NCI-H748 treated with DMSO at 0.1 percent for 48 hours (cell line): ENCODE measurements around the gene POLR2E.

Experiments used
- DNase-seq: peaks from one replicate; lab custom pipeline; 2025; lab: John Stamatoyannopoulos, UW

POLR2E gene

DNA sequence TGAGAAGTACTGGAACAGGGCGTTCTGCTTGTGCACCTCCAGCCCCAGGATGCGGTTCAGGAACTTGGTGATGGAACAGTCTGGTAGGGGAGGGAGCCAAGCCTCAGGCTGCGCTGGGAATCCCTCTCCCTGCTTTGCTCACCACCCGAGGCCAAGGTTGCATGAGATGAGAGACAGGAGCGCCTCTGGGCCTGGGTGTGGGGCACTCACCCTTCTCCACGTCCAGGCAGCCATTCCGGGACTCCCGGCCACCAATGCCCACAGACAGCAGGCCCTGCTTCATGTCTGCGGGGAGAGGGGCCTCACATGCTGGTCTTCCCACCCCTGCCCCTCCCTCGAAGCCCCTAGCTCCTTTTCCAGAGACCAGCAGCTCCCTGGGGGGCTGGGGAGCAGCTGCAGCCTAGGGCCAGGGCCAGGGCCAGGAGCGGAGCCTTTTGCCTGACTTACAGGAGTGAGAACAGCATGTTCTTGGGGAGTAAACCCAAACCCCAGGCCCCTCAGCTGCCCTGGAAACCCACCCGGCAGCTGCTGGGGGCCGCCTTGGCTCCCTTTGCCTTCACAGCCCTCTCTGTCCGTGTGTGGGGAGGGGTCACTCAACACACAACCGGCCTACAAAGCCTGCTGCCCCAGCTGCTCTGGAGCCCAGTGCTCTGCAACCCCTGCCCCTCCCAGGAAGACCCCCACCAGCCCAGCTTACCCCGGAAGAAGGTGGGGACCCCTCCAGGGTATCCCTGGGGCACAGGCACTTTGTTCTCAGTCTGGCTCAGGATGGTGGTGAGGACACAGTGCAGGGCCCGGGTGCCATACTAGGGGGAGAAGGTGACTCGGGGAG is 15.8 kb upstream of the POLR2E start:
- no peak for DNase-seq

DNA sequence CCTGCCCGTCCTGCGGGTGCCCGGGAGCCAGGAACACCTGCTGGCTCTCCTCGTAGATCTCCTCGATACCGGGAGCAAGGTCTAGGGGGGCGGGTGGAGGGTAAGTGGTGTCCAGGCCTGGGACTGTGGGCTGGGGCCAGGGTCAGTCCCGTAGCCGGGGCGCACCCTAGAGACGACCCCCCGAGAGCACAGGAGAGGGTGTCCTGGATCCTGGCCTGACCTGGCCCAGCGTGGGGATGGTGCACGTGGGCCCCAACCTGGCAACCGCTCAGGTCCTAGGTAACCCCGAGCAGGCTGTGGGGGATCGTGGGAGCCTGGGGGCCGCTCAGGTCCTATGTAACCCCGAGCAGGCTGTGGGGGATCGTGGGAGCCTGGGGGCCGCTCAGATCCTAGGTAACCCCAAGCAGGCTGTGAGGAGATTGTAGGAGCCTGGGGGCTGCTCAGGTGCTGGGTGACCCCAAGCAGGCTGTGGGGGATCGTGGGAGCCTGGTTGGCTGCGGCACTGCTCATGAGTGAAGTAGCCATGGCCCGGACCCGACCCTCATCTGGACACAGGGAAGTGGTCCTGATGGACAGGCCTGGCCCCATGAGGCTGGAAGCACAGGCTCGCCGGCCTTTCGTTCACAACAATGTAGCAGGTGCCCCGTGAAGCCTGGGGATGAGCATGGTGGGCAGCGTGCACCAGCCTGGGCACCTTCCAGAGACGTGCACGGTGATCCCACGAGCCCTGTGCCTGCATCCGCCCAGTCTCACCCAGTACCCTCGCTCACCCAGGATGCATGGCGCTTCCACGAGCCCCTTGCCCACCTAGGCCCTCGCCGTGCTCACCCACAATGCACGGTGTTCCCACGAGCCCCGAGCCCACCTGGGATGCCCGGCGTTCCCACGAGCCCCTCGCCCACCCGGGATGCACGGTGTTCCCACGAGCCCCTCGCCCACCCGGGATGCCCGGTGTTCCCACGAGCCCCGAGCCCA is 14.8 kb upstream of the POLR2E start:
- no peak for DNase-seq

DNA sequence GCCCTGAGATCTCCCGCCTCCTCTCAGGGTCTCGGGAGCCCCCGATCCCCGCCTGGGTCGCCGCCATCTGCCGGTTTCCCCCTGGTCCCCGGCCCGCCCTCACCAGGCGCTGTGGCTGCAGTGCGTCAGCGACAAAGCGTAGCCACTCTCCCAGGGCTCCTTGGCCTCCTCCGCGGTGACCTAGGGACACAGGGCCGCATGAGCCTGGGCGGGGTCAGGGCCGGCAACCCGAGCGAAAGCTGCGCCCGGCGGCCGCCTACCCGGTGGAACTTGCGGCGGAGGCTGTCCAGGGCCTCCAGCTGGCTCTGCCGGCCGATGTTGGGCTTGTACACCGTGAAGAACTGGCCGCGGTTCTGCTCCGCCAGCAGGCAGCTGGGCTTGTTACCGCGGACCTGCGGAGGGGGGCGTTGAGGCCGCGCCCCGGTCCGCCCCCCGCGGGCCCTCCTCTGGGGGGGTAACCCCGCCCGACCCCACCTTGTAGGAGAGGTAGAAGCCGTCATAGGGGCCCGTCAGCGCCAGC is 13.9 kb upstream of the POLR2E start:
- no peak for DNase-seq

DNA sequence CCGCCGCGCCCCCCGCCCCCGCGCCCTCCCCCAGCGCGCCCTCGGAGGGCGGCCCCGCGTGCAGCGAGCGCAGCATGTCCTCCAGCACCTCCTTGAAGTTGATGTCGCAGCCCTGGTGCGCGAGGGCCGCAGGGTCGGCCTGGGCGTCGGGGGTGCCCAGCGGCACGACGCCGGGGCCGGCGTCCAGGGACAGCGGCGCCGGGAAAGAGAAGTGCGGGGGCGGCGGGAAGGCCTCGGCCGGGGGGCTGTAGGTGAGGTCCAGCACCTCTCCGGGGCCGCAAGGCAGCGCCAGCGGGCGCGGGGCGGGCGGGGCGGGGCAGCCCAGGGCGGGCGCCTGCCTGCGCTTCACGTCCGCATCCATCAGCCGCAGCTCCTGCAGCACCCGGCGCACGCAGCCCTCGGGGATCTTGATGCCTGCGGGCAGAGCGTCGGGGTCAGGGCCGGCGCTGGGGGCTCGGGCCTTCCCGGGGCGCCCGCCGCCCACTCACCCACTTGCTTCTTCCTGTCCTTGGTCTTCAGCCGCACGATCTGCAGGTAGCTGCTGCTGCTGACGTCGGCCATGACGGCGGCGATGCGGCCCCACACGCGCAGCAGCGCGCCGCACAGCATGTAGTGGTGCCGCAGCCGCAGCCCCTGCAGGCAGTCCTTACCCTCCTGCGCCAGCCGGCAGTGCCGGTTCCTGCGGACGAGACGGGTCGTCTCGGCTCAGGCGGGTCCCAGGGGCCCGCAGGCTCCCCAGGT is 13.3 kb upstream of the POLR2E start:
- no peak for DNase-seq

DNA sequence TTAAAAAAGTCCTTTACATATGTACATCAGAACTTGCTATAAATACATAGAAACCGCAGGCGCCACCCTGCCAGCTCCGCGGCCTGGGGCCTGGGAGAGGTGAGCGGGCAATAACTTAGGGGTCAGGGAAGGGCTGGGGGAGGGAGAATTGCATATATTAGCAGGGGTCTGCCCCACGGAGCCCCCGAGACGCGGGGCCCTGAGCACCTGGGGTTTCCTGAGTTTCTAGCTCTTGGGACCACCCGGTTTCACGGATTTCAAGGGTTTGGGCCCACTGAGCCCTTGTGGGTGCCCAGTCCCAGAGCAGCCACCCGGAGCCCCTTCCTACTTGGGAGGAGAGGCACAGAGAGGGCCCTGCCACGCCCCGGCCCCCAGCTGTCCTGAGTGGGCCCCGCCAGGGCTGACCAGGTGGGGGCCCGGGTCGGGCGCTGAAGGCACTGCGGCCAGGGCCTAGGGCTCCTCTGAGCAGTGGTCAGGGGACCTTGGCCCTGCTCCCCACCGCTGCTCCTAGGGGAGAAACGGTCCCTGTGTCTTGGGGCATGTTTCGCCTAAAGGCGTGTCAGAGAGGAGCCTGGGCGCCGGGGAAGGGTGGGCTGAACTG is 12.6 kb upstream of the POLR2E start:
- no peak for DNase-seq

DNA sequence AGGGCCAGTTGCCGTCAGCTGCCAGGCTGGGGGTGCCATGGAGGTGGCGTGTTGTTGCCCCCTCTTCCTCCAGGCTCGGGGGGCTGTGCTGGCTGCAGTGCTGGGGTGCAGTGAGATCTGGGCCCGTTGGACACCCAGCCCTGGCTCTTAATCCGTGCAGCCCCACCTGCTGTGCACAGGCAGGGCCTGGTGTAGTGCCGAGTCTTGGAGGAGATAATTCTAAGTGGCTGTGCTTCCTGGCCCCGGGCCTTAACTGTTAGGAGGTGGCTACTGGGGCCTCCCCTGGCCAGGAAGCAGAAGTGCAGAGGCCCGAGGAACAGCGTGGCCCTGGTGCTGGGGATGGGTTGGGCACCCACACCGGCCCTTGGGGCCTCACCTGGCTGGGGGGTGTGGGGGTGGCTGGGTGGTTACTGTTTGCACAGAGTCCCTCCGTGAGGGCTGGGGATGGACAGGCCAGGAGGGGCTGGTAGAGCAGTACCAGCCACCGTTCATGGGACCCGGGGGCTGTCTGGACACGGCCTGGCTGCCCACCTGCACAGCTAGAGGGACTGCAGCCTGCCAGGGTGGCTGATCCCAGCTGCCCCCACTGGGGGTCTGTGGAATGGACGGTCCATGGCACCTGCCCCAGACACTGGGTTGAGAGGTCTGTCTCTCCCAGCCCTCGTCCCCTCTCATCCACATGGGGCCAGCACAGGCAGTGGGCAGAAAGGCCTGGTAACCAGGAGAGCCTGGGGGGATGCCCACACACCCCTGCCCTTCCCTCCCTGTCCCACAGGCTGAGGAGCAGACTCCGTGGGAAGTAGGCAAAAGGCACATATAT is 11.9 kb upstream of the POLR2E start:
- DNase-seq, result no peak

DNA sequence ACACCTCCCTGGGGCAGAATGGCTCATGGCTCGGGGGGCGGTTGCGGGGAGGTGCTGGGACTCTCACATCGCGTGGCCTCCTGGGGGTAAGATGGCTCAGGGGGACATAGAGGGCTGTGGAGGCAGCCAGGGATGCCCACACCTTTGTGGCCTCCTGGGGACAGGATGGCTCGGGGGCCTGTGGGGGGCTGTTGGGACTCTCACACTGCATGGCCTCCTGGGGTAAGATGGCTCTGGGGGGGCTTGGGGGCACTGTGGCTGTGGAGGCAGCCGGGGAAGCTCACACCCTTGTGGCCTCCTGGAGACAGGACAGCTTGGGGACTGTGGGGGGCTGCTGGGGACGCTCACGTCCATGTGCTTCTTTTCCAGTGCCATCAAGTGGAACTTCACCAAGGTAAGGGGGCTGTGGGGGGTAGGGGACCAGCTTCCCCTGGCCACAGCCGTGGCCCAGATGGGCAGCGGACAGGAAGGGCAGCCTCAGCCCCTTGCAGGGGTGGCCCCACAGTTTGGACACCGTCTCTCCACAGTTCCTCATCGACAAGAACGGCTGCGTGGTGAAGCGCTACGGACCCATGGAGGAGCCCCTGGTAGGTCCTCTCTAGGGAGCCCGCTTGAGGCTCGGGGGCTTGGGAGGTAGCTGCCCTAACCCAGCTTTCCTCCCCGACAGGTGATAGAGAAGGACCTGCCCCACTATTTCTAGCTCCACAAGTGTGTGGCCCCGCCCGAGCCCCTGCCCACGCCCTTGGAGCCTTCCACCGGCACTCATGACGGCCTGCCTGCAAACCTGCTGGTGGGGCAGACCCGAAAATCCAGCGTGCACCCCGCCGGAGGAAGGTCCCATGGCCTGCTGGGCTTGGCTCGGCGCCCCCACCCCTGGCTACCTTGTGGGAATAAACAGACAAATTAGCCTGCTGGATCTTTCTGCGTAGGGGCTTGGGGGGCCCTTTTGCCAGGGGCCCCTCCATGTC is 11.0 kb upstream of the POLR2E start:
- DNase-seq, result no peak

DNA sequence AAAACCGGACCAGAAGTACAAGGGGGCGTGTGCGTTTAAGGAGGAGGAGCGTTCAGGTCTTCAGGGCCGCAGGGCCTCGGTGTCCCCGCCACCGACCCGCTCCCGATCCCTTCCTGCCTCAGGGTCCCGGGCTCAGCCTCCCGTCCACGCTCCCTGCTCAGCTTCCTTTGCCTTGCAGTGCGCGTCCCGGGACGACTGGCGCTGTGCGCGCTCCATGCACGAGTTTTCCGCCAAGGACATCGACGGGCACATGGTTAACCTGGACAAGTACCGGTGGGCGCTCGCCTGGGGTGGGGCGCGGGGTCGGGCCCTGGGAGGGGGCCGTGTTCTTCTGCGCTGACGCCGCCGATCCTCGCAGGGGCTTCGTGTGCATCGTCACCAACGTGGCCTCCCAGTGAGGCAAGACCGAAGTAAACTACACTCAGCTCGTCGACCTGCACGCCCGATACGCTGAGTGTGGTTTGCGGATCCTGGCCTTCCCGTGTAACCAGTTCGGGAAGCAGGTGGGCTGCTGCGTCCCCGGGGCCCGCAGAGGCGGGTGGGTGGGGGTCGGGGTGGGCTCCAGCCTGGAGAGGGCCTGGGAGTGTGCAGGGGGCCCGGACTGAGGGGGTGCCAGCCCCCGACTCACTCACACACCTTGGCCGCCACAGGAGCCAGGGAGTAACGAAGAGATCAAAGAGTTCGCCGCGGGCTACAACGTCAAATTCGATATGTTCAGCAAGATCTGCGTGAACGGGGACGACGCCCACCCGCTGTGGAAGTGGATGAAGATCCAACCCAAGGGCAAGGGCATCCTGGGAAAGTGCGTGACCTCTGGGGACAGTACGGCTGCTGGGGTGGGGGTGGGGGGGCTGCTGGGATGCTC is 10.1 kb upstream of the POLR2E start:
- no peak for DNase-seq

DNA sequence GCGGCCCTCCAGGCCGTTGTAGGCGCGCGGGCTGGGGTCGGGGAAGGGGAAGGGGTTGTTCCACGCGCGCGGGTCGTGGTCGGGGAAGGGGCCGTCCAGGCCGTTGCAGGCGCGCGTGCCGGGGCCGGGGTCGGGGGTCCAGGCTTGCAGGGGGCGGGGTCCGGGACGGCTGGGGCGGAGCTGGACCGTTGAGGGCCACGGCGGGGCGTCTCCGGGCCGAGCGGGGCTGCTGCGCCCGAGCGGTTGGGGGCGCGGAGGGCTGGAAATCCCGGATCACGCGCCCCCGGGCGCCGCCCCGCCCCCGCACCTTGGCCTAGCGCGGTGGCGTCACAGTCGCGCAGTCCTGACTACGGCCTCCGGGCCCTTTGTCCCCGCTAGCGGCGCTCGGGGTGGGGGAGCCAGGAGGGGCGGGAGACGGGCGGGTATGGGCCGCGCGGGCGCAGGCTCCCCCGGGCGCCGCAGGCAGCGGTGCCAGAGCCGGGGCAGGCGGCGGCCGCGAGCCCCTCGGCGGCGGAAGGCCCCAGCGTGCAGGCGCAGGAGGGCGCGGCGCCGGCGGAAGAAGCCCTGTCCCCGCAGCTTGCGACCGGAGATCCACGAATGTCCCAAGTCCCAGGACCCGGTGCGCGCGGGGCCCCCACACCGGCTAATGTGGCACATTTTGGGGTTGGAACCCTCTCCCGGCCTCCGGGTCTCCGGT is 9.3 kb upstream of the POLR2E start:
- DNase-seq, result no peak

DNA sequence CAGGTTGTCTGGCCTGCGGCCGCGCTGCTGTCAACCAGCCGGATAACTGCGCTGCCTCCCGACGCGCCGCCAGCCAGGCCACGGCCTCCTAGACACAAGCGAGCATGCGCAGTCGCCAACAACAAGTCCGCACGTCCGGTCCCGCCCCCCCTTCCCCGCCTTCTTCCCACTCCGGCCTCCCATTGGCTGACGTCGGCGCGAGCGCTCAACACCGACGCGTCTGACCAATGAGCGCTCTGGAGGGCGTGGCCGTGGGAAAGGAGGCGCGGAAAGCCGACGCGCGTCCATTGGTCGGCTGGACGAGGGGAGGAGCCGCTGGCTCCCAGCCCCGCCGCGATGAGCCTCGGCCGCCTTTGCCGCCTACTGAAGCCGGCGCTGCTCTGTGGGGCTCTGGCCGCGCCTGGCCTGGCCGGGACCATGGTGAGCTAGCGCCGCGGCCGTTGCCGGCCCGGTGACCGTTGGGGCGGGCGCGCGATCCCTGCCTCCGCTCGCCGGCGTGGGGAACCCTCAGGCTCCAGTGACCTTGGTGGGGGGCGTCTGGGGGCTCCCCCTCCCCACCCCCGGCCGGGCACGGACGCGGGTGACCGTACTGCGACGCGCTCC is 8.6 kb upstream of the POLR2E start, which contains the start of gene GPX4:
Gene GPX4 (plus strand): TSS at position 287 of the 603 bp plus-strand sequence. CDS start 50 bp downstream, at position 337.
- DNase-seq, result peak; percentile 82

DNA sequence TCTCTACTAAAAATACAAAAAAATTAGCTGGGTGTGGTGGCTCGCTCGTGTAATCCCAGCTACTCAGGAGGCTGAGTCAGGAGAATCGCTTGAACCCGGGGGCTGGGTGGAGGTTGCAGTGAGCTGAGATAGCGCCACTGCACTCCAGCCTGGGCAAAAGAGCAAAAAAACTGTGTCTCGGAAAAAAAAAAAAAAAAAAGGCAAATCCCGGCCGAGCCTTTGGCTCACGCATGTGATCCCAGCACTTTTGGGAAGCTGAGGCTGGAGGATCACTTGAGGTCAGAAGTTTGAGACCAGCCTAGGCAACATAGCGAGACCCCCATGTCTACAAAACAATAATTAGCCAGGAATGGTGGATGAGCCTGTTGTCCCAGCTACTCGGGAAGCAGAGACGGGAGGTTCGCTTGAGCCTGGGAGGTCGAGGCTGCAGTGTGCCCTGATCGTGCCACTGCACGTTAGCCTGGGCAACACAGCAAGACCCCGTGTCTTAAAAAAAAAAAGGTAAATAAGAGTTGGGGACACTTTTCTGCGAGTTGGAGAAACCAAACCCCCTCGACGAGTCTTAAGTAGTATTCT is 8.0 kb upstream of the POLR2E start:
- no peak for DNase-seq

DNA sequence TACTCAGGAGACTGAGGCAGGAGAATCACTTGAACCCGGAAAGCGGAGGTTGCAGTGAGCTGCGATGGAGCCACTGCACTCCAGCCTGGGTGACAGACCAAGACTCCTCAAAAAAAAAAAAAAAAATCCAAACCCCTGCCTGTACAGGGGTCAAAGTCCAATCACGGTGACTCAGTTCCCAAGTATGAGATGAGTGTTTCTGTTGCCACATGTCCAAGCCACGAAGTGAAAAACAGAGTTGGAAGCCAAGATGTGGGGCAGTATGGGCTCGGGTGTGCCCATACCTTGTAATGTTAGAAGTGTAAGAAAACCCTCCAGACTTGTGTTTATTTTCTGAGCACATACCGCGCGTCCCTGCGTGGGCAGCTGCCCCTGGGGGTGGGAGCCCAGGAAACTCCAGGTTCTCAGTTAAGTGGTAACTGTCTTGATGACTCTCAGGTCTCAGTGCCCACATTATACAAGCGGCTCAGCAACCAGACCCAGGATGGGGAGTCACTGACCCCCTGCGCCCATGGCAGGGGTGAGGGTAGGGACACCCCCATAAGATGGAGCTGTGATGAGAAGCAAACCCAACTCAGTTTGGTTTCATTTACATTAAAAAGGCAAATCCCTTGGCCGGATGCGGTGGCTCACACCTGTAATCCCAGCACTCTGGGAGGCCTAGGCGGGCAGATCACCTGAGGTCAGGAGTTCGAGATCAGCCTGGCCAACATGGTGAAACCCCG is 7.4 kb upstream of the POLR2E start:
- no peak for DNase-seq

DNA sequence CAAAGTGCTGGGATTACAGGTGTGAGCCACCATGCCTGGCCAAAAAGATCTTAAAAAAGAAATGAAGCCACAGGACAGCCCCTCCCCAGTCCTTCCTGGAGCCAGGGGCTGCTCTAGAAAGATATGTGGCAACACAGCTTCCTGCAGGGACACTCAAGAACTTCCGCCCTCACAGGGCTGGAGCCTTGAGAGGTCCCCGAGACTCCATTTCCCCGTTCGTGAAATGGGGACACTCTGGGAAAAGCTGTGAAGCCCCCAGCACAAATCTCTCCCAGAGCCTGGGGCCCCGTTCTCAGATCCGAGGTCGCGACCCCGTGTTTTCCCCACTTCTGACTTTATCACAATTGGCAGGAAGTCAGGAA is 6.1 kb upstream of the POLR2E start:
- no peak for DNase-seq

DNA sequence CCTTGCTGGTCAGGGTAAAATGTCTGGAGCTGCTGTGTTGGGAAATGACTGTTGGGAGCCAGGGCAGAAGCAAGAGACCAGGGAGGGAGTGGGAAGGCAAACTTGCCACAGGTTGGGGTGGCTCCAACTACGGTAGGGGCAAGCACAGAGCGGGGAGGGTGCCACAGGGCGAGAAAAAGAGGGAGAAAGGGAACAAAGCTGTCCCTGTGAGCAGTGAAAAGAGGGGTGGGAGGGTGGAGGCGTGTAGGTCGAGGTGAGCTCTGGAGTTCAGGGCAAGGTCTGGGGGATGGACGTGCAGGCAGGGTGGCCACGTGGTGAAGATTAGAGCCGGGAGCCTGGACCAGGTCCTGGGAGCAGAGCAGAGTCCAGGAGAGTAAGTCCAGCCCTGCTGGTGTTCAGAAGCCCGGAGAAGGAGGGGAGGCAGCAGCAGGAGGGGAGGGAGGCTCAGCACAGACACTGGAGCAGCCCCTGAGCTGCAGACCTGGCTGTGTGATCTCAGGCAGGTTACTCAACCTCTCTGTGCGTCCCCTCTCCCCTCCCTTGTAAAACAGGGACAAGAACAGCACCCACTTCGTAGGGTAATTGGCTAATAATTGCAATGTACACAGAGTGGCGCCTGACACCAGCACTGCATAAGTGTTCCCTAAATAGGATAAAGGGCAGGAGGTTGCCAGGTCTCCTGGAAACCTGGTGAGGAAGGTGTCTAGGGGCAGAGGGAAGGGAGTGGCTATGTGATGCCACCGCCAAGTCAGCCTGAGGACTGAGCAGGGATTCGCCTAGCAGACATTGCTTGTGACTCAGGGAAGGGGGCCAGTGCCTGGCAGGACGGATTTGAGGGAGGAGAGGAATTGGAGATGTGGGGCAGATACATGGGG is 3.2 kb upstream of the POLR2E start:
- DNase-seq, result no peak

DNA sequence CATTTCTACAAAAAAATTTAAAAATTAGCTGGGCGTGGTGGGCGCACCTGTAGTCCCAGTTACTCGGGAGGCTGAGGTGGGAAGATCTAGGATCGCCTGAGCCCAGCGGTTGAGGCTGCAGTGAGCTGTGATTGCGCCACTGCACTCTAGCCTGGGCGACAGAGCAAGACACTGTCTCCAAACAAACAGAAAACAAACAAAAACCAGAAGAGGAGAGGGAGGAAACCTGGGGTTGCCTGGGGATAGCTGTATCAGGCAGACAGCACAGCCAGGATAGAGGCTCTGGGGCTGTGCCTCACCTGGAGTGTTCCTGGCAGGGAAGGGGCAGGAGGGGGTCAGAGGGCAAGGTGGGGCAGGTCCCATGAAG is 2.6 kb upstream of the POLR2E start:
- DNase-seq, result no peak

DNA sequence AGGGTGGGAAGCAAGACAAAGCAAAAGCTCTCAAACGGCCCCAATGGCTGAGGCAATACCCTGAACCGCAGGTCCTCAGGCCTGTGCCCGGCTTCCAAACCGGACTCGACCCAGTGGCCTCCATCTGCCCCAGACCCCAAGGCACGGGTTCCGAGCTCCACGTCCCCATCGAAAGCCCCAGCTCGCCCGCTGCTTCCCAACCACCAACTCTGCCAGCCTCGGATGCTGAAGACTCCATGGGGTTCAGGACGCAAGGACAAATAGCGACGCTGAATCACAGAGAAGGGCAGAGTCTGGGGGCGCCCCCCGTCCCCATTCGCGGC is 559 bp downstream of the POLR2E start:
- no peak for DNase-seq
